H1 (cell line): ENCODE measurements around the gene SH3PXD2B. TPM values are rescaled to one million over a fixed set of nuclear protein-coding genes. Genes with fewer than 3 reads are reported as not detected.
A peak's percentile ranks its signal among the peaks of the same experiment; 100 is the strongest.

Experiments used
- BRCA1 ChIP-seq: IDR thresholded peaks from 2 replicates; pipeline ENCODE4 v1.6.1; 2012; ENCODE audit warnings: low read depth, low read length, improper control_type of control experiment
- CEBPB ChIP-seq: IDR thresholded peaks from 2 replicates; pipeline ENCODE4 v1.6.1; 2012; ENCODE audit warnings: low read depth, low read length
- EGR1 ChIP-seq: IDR thresholded peaks from 2 replicates; pipeline ENCODE4 v1.6.1; 2011; ENCODE audit warnings: low read depth, low read length, borderline replicate concordance
- FOSL1 ChIP-seq: IDR thresholded peaks from 2 replicates; pipeline ENCODE4 v1.6.1; 2011; ENCODE audit warnings: mild to moderate bottlenecking, low read depth, low read length, moderate library complexity; ENCODE audit not compliant: insufficient read depth
- HDAC2 ChIP-seq, 2 experiments: fragments of 300-600 bp in 1 of 2; sonication (generic) in 1 of 2; IDR thresholded peaks; 2 replicates each; pipeline ENCODE4 v1.6.1; 2011 to 2012; ENCODE audit warnings: low read depth in 2 of 2, low read length in 2 of 2, mild to moderate bottlenecking in 2 of 2, moderate library complexity in 2 of 2, borderline replicate concordance in 1 of 2, inconsistent platforms in 1 of 2
- JUN ChIP-seq: IDR thresholded peaks from 2 replicates; pipeline ENCODE4 v1.6.1; 2011; ENCODE audit warnings: low read depth, mild to moderate bottlenecking, improper control_type of control experiment, low read length
- JUND ChIP-seq: IDR thresholded peaks from 2 replicates; pipeline ENCODE4 v1.6.1; 2011; ENCODE audit warnings: mild to moderate bottlenecking, improper control_type of control experiment, low read length
- RAD21 ChIP-seq, 2 experiments: IDR thresholded peaks in 1 of 2; conservative IDR thresholded peaks in 1 of 2; 2 replicates each; pipeline ENCODE4 v1.6.1; 2011; ENCODE audit warnings: low read depth in 2 of 2, low read length in 2 of 2, improper control_type of control experiment in 1 of 2, inconsistent platforms in 1 of 2, mild to moderate bottlenecking in 1 of 2, moderate library complexity in 1 of 2
- RBBP5 ChIP-seq: IDR thresholded peaks from 2 replicates; pipeline ENCODE4 v1.7.1; 2012; ENCODE audit warnings: low read depth, mild to moderate bottlenecking, inconsistent platforms, low read length, moderate library complexity, borderline replicate concordance
- SIN3A ChIP-seq, 2 experiments: IDR thresholded peaks in 1 of 2; conservative IDR thresholded peaks in 1 of 2; 2 replicates each; pipeline ENCODE4 v1.6.1; 2011 to 2012; ENCODE audit warnings: low read length in 2 of 2, improper control_type of control experiment in 1 of 2, low read depth in 1 of 2, mild to moderate bottlenecking in 1 of 2
- TEAD4 ChIP-seq: IDR thresholded peaks from 2 replicates; pipeline ENCODE4 v1.6.1; 2012; ENCODE audit warnings: low read depth, low read length, inconsistent platforms, mixed read lengths
- polyA plus RNA-seq, 7 experiments: library from polyadenylated mRNA; depleted of rRNA in 3 of 7; stranded (reverse) in 5 of 7; unstranded in 2 of 7; fragments of >200 nt in 5 of 7; fragments of 200-250 nt in 2 of 7; gene quantifications; 1 replicate in 5 of 7; 2 replicates in 1 of 7; 4 replicates in 1 of 7; pipeline versions ENCODE4 v1.2.1 to v1.2.3, GENCODE V29; 2011 to 2013; ENCODE audit warnings: missing spikeins in 2 of 7, mixed read lengths in 2 of 7
- total RNA-seq: library from RNA; stranded (reverse); fragmentation: NEBNext Ultra II Directional; extraction: Animal tissue kit (Norgen Biotek cat#: 25700); gene quantifications from 2 replicates; pipeline ENCODE4 v1.2.1, GENCODE V29; 2021
- TF ChIP-seq, protein P1 (sequence below), 3 experiments: IDR thresholded peaks; 1 replicate in 2 of 3; 2 replicates in 1 of 3; pipeline versions ENCODE4 v1.5.1 to v1.6.1; 2011; ENCODE audit warnings: low read length in 3 of 3, mild to moderate bottlenecking in 3 of 3, inconsistent platforms in 2 of 3, low read depth in 1 of 3, moderate library complexity in 1 of 3; ENCODE audit not compliant: insufficient read depth in 1 of 3; ENCODE audit errors: control extremely low read depth in 1 of 3
- TF ChIP-seq, protein P2 (sequence below): IDR thresholded peaks from 2 replicates; pipeline ENCODE4 v1.6.1; 2012; ENCODE audit warnings: inconsistent platforms
- TF ChIP-seq, protein P3 (sequence below): IDR thresholded peaks from 2 replicates; pipeline ENCODE4 v1.6.1; 2012; ENCODE audit warnings: inconsistent platforms

Gene SH3PXD2B
- total and polyA plus RNA-seq, 2 of the 8 experiments (the other 6 are each of a cell fraction or from before 2014, with no cell fraction given), result 32.9 to 72.9 TPM

DNA sequence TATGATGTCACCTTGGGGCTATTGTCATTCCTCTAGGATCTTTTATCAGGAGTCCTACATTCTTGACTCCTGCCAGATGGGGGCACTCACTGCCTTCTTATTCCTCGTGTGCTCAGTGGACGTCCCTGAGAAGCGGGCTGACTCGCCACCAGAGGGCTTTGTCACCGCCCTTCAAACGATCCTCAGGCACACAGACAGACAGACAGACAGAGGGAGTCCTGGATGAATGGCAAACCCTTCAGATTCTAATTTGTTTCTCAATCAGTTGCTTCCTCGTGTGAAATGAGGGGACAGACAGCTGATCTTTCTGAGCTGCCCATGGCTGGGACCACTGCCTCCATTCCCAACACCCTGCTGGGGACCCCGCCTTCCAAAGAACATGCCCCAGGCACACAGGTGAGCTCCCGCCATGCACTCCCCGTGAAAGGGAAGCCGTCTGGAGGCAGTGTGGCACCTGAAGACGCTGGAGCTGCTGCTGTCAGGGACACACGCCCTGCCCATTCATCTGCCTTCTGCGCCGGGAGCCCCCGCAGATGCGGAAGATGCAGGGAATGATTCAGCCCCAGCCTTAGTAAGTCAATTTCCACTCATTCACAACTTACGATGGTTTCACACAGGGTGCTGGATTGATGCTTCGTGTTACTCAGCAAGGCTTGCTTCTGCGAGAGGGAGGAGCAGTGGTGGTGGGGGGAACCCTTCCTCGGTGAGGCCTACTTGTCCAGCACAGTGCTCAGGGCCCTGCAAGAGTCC lies 24.9 kb upstream of the SH3PXD2B start (continued):
- TF ChIP-seq, protein P1, sequence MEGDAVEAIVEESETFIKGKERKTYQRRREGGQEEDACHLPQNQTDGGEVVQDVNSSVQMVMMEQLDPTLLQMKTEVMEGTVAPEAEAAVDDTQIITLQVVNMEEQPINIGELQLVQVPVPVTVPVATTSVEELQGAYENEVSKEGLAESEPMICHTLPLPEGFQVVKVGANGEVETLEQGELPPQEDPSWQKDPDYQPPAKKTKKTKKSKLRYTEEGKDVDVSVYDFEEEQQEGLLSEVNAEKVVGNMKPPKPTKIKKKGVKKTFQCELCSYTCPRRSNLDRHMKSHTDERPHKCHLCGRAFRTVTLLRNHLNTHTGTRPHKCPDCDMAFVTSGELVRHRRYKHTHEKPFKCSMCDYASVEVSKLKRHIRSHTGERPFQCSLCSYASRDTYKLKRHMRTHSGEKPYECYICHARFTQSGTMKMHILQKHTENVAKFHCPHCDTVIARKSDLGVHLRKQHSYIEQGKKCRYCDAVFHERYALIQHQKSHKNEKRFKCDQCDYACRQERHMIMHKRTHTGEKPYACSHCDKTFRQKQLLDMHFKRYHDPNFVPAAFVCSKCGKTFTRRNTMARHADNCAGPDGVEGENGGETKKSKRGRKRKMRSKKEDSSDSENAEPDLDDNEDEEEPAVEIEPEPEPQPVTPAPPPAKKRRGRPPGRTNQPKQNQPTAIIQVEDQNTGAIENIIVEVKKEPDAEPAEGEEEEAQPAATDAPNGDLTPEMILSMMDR (IDR thresholded peaks at IDR 0.05; ENCODE audit: control extremely low read depth in 1 of 3, insufficient read depth in 1 of 3, low read depth in 1 of 3, low read length in 3 of 3), result peak; percentile 83 to 99 (median 85)
- TF ChIP-seq FOSL1, result no peak
- peak; percentile 88 to 95 for TF ChIP-seq RAD21 (IDR thresholded peaks at IDR 0.05 in 1 of 2, conservative IDR thresholded peaks at IDR 0.05 in 1 of 2; ENCODE audit: low read depth in 2 of 2, low read length in 2 of 2)
- TF ChIP-seq RBBP5, result no peak
- TF ChIP-seq EGR1, result no peak
- TF ChIP-seq JUND, result peak; percentile 69
- TF ChIP-seq TEAD4, result 0 out of 2 replicates have a peak, but pooled peaks have one; percentile 41
- TF ChIP-seq, protein P2, sequence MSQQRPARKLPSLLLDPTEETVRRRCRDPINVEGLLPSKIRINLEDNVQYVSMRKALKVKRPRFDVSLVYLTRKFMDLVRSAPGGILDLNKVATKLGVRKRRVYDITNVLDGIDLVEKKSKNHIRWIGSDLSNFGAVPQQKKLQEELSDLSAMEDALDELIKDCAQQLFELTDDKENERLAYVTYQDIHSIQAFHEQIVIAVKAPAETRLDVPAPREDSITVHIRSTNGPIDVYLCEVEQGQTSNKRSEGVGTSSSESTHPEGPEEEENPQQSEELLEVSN, result peak; percentile 56
- TF ChIP-seq, protein P3, sequence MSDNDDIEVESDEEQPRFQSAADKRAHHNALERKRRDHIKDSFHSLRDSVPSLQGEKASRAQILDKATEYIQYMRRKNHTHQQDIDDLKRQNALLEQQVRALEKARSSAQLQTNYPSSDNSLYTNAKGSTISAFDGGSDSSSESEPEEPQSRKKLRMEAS, result peak; percentile 69
- no peak for TF ChIP-seq JUN
- peak in 1 of 2 experiments; percentile 44; a peak in 1 of 4 replicates for TF ChIP-seq HDAC2 (IDR thresholded peaks at IDR 0.05; ENCODE audit: borderline replicate concordance in 1 of 2, low read depth in 2 of 2, low read length in 2 of 2)
- 0 out of 2 replicates have a peak, but pooled peaks have one; percentile 17 for TF ChIP-seq CEBPB
- TF ChIP-seq BRCA1, result no peak
- 0 out of 4 replicates have a peak, but pooled peaks of 1 of the 2 experiments have one; percentile 67 for TF ChIP-seq SIN3A (conservative IDR thresholded peaks at IDR 0.05 in 1 of 2, IDR thresholded peaks at IDR 0.05 in 1 of 2; ENCODE audit: low read depth in 1 of 2, low read length in 2 of 2)
